GM21723 (cell line): ENCODE data around the gene SEMA4C.
"Not testable (repeated sequence)": the region's sequence is repeated elsewhere in the genome, so short reads cannot be mapped to it uniquely, and the experiment has no call there.

Source experiments
- ATAC-seq: cut with Tn5 transposase; IDR thresholded peaks from one replicate; pipeline ENCODE4 v1.9.1; 2021; ENCODE audit warnings: mild to moderate bottlenecking, moderate library complexity; ENCODE audit not compliant: unreplicated experiment

Gene SEMA4C

DNA sequence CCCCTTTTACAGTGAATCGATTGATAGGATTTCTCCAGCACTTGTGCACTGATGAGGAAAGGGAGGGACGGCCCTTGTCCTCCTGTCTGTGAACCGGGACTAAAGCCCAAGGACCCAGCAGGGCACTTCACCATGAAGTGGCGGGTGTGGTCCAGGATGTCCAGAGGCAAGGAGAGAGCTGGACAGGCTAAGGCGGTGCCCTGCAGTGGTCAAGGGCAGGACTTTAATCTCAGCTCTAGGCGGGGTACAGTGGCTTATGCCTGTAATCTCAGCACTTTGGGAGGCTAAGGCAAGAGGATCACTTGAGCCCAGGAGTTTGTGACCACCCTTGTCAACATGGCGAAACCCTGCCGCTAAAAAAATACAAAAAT lies 28.2 kb upstream of the SEMA4C start:
- ATAC-seq = no peak

GRCh38 chr2:96897491-96898134 lies 27.7 kb upstream of the SEMA4C start:
- ATAC-seq = no peak

DNA sequence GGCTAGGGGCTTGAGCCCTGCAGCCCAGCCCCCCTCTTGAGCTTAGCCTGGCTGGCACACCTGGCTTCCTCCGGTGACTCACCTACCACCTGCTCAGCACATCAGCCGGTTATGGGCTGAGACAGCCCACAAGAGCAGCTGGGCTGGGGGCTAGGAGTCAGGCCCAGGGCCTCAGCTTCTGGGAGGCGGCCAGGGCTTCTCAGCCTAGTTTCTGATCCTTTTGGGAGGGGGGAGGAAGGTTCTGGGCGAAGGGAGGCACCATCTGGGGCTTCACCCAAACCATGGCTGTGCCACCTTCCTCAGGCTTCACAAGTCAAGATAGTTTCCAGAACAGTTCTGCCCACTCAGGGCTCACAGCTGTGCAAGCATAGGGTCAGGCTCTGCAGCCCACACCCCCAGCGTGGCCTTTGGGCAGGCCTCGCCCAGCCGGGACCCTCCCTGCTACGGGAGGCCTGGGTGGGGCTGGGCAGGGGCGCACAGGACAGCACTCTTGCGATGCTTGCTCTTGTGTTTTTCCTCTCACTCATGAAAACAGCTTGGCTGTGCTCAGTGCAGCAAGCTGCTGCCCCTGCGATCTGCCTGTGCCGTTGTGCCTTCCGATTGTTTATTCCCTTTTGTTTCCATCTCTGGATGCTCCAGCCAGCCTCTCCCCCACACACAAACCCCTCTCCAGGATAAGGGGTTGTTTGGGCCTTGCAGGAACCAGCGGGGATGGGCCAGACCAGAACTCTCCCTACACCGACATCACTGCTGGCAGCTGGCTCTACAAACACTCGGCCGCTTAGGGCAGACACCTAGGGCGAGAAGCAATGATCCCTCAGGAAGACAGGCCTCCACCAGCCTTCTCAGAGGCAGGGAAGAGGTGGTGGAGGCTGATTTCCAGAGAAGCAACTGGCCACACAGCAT lies 26.1 kb upstream of the SEMA4C start:
- ATAC-seq = no peak

DNA sequence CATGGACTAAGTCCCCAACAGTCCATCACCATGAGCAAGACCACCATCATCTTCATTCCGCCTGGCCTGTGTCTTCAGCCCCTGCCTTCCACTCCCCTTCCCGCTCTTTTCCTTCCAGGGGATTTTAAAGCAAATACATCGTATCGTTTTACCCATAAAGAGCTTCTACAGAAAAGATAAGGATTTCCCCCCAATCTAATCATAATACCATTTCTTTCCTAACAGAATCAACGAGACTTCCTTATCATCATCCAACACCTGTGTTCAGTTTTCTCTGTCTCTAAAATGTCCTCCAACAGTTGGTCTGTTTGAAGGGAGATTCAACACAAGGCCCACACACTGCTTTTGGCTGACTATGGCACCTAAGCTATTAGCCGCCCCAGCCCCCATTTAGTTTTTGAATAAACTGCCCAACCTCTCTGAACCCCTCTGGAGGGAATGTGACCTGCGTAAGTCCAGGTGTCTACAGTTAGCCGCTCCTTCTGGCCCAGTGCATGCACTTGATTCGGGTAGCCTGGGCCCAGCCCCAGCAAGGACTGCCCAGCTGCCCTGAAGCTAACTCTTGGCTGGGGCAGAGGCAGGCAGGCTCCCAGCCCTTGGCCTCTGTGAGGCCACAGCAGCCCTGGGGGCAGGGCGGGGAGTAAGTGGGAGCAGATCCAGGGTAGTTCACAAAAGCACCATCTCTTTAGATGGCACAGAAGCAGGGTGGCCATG lies 25.3 kb upstream of the SEMA4C start:
- no peak for ATAC-seq

DNA sequence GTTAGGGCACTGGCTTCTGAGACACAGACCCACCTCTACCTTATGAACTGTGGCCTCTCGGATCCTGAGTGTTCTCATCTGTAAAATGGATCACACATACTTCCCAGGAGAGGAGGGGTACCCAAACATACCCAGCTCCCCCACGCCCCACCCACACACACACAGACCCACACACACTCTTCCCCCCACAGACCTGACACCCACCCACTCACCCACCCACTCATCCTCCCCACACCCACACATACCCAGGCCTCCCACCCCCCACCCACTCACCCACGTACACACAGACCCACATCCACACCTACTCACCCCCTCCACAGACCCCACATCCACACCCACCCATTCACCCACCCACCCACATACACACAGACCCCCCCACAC lies 24.3 kb upstream of the SEMA4C start:
- ATAC-seq = no peak

- no peak for ATAC-seq
These were observed 23.6 kb upstream of the SEMA4C start for GRCh38 chr2:96893289-96894150.

GRCh38 chr2:96891591-96892333 lies 21.9 kb upstream of the SEMA4C start:
- ATAC-seq = no peak

DNA sequence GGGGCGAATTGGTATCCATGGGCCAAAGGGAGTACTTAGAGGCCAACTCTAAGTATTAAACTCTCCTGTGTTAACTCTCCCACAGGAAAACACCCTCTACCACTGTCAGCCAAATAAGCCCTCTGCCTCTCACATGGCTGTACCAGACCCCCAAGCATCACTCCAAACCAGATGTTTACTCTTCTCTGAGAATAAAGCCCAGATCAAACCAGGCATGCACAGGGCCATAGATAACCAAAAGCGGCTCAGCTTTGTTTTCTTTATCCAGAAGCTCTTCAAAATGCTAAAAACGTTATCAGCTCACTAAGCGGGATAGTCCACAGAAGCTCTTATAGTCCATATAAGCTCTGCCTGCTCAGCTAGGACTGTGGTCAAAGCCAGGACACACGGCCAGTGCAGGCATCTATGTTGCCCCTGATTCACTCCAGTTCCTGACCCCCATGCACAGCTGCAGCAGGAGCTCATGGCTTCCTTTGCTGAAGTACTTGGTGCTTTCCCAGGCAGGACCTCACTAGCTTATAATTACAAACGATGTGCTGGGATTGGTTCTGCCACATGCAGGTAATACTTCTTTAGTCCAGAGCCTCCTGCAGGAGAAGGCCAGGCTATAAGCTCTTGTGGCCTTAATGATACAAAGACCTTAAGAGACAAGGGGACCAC lies 21.0 kb upstream of the SEMA4C start:
- ATAC-seq = no peak

GRCh38 chr2:96890252-96890651 lies 20.4 kb upstream of the SEMA4C start:
- no peak for ATAC-seq

GRCh38 chr2:96889502-96889901 lies 19.6 kb upstream of the SEMA4C start:
- ATAC-seq = not testable (repeated sequence)

DNA sequence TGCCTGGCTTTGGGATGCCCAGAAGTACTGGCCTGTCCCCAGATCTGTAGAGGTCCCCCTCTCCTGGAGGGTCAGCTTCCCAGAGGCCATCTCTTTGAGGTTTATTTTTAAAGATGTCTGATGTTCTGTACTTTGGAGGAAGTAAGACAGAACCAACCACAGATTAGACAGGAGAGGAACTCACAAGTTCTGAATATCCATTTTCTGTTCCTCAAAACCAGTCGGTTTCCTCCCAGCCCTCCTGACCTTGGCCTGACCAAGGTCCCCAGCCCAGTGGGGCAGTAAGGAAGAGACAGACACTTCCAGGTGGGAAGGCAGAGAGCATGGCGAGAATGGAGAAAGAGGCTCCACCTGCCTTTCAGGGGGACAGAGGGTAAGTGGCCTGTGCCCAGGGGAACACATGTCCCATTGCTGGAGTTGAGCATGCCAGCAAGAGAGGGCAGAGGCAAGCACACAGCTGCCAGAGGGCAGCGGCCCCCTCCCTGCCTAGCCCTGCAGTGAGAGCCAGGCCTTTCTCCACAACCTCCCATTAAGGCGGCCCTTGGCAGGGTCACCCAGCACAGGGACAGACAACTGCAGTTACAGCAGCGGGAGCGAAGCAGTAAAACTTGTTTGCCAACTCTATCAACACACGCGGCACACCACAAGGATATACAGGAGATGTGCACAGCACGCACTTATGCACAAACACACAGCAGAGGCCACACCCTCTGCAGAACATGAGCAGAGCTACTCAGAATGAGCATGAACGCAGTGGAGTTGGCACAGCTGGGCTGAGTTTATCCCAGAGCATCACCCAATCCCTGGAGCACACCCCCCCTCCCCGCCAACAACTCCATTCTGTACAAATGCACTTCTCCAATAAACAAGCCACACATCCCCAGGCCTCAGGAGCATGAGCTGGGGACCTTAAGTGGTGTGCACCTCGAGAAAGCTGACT lies 18.5 kb upstream of the SEMA4C start:
- no peak for ATAC-seq

- no peak for ATAC-seq
These were observed 17.7 kb upstream of the SEMA4C start for GRCh38 chr2:96887493-96888012.

- no peak for ATAC-seq
These were observed 15.8 kb upstream of the SEMA4C start for GRCh38 chr2:96885432-96886347.

- ATAC-seq = no peak
These were observed 14.6 kb upstream of the SEMA4C start for GRCh38 chr2:96884299-96885094.

DNA sequence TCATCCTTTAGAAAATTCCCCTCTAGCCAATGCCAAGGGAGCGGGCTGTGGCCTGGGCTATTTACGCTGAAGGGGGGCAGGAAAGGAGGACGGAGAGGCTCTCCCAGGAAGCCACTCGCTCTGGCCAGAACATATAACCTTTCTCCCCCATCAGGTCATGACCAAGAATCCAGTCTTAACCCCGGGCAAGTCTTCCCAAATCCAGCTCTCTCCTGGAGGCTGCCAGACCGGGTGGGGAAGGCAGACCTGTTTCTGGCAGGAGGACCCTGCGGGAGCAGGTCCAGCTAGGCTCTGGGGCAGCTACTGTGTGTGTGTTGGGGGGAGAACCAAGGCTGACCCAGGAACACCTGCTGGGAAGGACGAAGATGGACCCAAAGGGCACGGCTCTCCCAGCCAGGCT lies 13.4 kb upstream of the SEMA4C start:
- ATAC-seq = no peak

DNA sequence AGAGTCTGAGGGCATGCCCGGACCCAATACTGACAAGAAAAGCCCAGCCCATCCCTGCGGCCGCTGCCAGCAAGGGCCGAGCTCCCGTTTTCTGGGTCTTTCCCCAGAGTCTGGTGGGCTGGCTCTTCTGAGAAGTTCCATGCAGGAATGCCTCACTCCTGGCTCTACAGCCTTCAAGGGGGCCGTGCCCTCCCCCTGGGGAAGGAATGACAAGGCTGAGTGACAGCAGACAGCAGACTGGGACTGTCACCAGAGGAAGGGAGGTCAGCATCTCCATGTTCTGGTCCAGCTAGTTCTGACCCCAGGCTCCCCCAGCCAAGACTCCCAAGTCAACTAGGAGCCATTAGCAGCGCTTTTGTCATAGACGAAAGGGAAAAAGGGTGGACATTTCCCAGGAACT lies 13.0 kb upstream of the SEMA4C start:
- ATAC-seq = no peak
